Measurements from ENCODE around the gene THSD7A.

GRCh38 chr7:11737723-11738122, 94.3 kb downstream of the THSD7A start:
- TF ChIP-seq CTCF (IDR thresholded peaks at IDR 0.05; ENCODE audit: insufficient read depth, low read depth, low read length) (no peak), EZH2 (IDR thresholded peaks at IDR 0.05; ENCODE audit: insufficient read depth, low read length) (no peak)
